GM12873 (cell line): ENCODE measurements around the gene CHPF2.

ENCODE experiments used
- TF ChIP-seq, protein P1 (sequence below): IDR thresholded peaks from 2 replicates; pipeline ENCODE4 v1.5.1; 2012; ENCODE audit warnings: low read depth, mild to moderate bottlenecking, moderate library complexity, low read length, control low read depth; ENCODE audit not compliant: insufficient read depth; ENCODE audit errors: missing control alignments

Gene CHPF2

DNA sequence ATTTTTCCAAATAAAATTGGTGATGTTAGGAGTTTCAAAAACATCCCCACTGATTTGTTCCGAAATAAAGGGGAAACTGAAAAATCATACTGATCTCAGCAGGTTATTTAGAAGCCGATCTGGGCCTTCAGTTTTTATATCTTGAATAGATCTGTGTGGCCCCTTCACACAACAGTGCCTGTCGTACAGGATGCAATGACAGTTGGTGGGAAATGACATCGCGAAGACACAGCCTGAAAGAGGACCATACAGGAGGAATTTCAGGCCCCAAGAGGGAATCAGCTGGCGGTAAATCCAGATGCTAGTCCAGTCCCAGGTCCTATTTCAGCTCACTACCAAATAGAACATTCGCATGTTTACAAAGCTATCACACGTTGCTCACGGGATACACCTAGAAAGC, 25.0 kb upstream of the CHPF2 start:
- TF ChIP-seq, protein P1, sequence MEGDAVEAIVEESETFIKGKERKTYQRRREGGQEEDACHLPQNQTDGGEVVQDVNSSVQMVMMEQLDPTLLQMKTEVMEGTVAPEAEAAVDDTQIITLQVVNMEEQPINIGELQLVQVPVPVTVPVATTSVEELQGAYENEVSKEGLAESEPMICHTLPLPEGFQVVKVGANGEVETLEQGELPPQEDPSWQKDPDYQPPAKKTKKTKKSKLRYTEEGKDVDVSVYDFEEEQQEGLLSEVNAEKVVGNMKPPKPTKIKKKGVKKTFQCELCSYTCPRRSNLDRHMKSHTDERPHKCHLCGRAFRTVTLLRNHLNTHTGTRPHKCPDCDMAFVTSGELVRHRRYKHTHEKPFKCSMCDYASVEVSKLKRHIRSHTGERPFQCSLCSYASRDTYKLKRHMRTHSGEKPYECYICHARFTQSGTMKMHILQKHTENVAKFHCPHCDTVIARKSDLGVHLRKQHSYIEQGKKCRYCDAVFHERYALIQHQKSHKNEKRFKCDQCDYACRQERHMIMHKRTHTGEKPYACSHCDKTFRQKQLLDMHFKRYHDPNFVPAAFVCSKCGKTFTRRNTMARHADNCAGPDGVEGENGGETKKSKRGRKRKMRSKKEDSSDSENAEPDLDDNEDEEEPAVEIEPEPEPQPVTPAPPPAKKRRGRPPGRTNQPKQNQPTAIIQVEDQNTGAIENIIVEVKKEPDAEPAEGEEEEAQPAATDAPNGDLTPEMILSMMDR = no peak

DNA sequence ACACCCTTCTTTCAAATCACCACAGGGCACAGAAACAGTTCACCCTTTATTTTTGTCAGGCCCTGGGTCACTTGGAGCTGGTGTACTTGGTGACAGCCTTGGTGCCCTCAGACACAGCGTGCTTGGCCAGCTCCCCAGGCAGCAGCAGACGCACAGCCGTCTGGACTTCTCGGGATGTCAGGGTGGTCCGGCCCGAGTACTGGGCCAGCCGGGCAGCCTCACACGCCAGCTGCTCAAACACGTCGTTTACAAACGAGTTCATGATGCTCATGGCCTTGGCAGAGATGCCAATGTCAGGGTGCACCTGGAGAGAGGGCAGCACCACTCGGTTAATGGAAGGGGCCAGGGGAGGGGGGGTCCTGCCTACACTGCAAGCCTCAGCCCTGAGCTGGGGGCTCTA, 24.5 kb upstream of the CHPF2 start:
- TF ChIP-seq, protein P1 = no peak

DNA sequence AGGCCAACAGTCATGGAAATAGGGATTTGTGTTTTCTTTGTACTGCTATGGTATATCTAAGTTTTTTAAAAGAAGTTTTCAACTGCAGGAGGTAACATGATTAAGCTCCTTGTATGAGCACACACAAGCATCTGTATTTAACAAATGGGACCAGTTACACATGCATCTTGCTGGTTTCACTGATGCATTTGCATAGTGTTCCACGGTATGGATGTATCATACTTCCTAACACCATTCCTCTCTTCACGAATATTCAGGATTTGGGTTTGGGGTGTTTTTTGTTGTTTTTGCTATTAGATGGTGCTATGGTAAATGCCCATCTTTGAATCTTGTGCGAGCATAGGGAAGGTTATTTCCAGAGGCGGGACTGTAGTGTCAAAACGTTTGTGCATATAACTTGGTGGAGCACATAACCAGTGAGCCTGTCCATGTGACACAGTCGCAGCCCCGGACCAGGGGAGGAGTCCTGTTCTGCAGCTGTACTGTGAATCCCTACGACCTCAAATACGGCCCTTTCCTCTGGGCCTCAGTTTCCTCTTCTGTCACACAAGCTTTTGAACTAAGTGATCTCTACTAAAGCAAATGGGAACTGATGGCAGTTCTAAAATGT, 23.9 kb upstream of the CHPF2 start:
- TF ChIP-seq, protein P1 = no peak

DNA sequence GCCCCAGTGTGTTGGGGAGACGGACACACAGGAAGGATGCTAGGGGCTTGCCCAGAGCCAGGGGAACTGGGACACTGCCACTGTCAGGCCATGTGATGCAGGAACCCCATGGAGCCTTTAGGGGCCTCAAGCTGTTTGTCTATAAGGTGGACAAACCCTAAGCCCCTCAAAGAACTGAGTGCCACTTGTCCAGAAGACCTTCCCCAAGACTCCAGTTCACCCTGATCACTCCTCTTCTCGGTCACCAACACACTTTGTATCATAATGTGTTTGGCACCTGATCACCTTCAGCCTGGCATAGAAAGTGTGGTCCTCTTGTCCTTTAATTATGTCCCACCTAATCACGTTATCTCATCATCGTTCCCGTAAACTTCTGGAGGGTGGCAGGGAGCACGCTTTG, 22.7 kb upstream of the CHPF2 start:
- TF ChIP-seq, protein P1 = no peak

DNA sequence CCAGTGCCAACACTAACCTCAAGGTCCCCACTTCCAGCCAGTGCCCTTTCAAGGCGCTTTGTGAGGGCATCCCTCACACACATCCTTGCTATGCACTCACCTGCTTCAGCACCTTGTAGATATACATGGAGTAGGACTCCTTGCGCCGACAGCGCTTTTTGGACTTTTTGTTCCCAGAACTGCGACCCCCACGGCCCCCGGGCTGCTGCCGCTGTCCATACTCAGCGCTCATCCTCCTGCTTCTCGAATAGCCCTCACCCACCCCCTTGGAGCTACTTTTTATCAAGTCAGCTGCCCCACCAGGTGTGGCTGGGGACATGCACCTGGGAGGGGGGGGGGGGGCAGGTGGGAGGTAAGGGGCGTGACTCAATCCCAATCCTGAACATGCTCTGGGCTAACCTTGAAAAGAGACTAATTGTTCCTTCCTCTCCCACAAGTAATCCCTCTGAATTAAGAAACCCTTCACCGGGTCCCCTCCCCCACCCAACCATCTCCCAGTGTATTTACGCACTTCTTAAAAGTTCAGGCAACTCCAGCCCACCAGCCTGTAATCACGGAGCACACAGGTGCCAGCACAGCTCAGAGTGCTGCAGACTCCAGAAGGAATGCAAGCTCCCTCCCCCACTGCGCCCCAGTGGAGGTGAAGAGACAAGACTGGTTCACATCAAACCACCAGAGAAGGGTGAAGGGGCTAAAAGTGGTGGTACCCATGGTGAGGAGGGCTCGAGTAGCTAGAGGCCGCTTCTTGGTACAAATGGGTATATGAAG, 22.0 kb upstream of the CHPF2 start, which contains the start of gene H2BK1:
TSS of gene H2BK1 (minus strand) at position 402 of the 768 bp plus-strand sequence. CDS start at position 232, 170 bp downstream.
- TF ChIP-seq, protein P1 = no peak

DNA sequence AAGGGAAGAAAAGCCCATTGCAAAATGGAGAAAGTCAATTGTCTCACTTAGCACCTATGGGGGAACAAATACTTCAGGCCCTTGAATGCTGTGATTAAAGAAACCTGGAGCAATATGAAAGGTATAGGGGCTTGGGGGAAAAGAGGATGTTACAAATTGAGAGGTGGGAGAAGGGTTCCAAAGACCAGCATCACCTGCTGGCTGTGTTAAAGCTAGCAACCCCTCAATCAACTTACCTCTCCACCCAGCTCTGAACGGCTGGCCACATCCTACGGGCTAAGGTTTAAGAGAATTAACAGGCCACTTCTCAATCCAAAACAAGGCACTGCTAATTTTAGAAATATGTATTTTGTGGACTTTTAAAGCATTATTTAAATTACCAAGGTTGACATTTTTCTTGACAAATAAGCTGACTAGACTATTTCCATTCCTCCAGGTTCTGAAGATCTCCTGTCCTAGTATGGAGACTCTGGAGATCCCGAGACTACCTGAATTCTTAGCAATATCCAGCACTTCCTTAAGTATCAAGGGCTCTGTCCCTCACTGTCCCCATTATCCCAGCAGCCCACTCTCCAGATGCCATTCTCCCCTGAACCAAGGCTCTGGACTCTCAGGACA, 21.0 kb upstream of the CHPF2 start:
- TF ChIP-seq, protein P1 = no peak

DNA sequence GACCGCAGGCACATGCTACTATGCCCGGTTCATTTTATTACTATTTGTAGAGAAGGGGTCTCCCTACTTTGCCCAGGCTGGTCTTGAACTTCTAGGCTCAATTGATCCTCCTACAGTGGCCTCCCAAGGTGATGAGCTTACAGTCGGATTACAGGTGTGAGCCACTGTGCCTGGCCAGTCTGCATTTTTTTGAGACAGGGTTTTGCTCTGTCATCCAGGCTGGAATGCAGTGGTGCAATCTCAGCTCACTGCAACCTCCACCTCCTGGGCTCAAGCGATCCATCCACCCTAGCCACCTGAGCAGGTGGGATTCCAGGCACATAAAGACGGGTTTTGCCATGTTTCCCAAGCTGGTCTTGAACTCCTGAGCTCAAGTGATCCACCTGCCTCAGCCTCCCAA, 19.7 kb upstream of the CHPF2 start:
- TF ChIP-seq, protein P1 = no peak
